K562 (cell line): ENCODE data around the gene ARHGEF10L. TPM values are rescaled to one million over a fixed set of nuclear protein-coding genes. Genes with fewer than 3 reads are reported as not detected.

Experiments
- ATAC-seq: fragments of 200-7000 bp; cut with Tn5 transposase; 3 replicates; pipeline ENCODE4 v1.9.1; 2020; ENCODE audit warnings: moderate library complexity
- BruUV-seq: library from RNA; stranded (reverse); fragments of 400-500 nt; replicated peaks from 2 replicates; lab custom pipeline; 2021; lab: Mats Ljungman, UMichigan
- CTCF ChIA-PET: fragments of 300-600 bp; formaldehyde crosslinking; extraction: SDS; loops from one replicate; lab custom pipeline; 2021; ENCODE audit warnings: low intra/inter-chr PET ratio; lab: Yijun Ruan, JAX
- POLR2A ChIA-PET: fragments of 300-600, 350-650 bp; sonication (Branson Sonifier 250); formaldehyde crosslinking; extraction: SDS; loops from one replicate; lab custom pipeline; 2021; ENCODE audit warnings: antibody characterized with exemption, inconsistent platforms; lab: Yijun Ruan, JAX
- DNase-seq, 4 experiments: peaks; one replicate each; pipeline versions ENCODE4 v3.0.0 to v3.0.0-alpha.2; 2011 to 2018; ENCODE audit warnings: low spot score in 3 of 4, mixed read lengths in 3 of 4; ENCODE audit errors: extremely low read depth in 1 of 4
- FAIRE-seq: peaks from 2 replicates; lab custom pipeline; 2011; peaks lifted over from hg19 to GRCh38; lab: Jason Lieb, UNC
- H2AFZ ChIP-seq: 2 replicates; pipeline ENCODE4 v1.6.0; 2011; ENCODE audit warnings: low read depth, low read length, control low read depth, inconsistent platforms
- H3K27ac ChIP-seq: fragments of 200-600 bp; 3 replicates; pipeline ENCODE4 v1.8.0; 2011; ENCODE audit warnings: low read depth, mild to moderate bottlenecking, control low read depth, inconsistent platforms, low read length, moderate library complexity, mixed read lengths; ENCODE audit errors: extremely low read depth
- H3K27me3 ChIP-seq, 2 experiments: fragments of 300-600 bp in 1 of 2; 2 replicates in 1 of 2; 3 replicates in 1 of 2; pipeline versions ENCODE4 v1.6.0 to v1.8.0; 2011; ENCODE audit warnings: inconsistent platforms in 2 of 2, low read length in 2 of 2, mild to moderate bottlenecking in 1 of 2, mixed read lengths in 1 of 2, moderate library complexity in 1 of 2; ENCODE audit not compliant: control insufficient read depth in 2 of 2, insufficient read depth in 2 of 2
- H3K36me3 ChIP-seq: fragments of 300-600 bp; 3 replicates; pipeline ENCODE4 v1.8.0; 2011; ENCODE audit warnings: mild to moderate bottlenecking, low read length, inconsistent platforms; ENCODE audit not compliant: control insufficient read depth, insufficient read depth
- H3K4me1 ChIP-seq, 2 experiments: fragments of 200-600 bp in 1 of 2; replicated peaks in 1 of 2; 2 replicates in 1 of 2; 3 replicates in 1 of 2; pipeline versions ENCODE4 v1.5.1 to v1.8.0; 2011; ENCODE audit warnings: inconsistent platforms in 2 of 2, low read length in 2 of 2, mild to moderate bottlenecking in 1 of 2, mixed read lengths in 1 of 2, moderate library complexity in 1 of 2; ENCODE audit not compliant: control insufficient read depth in 2 of 2, insufficient read depth in 2 of 2
- H3K4me2 ChIP-seq: 2 replicates; pipeline ENCODE4 v1.6.1; 2011; ENCODE audit warnings: low read length, control low read depth, inconsistent platforms, mixed read lengths; ENCODE audit not compliant: insufficient read depth
- H3K4me3 ChIP-seq: fragments of 200-600 bp; sonication (generic), shearing (Covaris generic); 2 replicates; pipeline ENCODE4 v1.5.1; 2016; ENCODE audit warnings: control low read depth, inconsistent platforms
- H3K79me2 ChIP-seq: fragments of 200-600 bp; 3 replicates; pipeline ENCODE4 v1.8.0; 2011; ENCODE audit warnings: low read length, inconsistent platforms; ENCODE audit not compliant: control insufficient read depth, insufficient read depth
- H3K9ac ChIP-seq, 2 experiments: 2 replicates each; pipeline versions ENCODE4 v1.6.0 to v1.6.1; 2011; ENCODE audit warnings: low read depth in 2 of 2, low read length in 2 of 2, control low read depth in 1 of 2, inconsistent platforms in 1 of 2, mild to moderate bottlenecking in 1 of 2, mixed read lengths in 1 of 2; ENCODE audit not compliant: insufficient read depth in 1 of 2
- H3K9me1 ChIP-seq: one replicate; pipeline ENCODE4 v1.6.0; 2011; ENCODE audit warnings: inconsistent platforms, mild to moderate bottlenecking, low read length, moderate library complexity; ENCODE audit not compliant: control insufficient read depth, insufficient read depth
- H3K9me3 ChIP-seq: replicated peaks from 2 replicates; pipeline ENCODE4 v1.5.1; 2011; ENCODE audit warnings: low read depth, low read length, inconsistent platforms; ENCODE audit not compliant: control insufficient read depth, insufficient read depth
- H4K20me1 ChIP-seq: replicated peaks from 2 replicates; pipeline ENCODE4 v1.6.1; 2011; ENCODE audit warnings: low read length, inconsistent platforms, mixed read lengths; ENCODE audit not compliant: control insufficient read depth, insufficient read depth
- CREB1 ChIP-seq, 2 experiments: sonication (generic) in 1 of 2; formaldehyde crosslinking in 1 of 2; IDR thresholded peaks; 2 replicates each; pipeline versions ENCODE4 v1.6.1 to v1.8.0; 2012 to 2022; ENCODE audit warnings: inconsistent platforms in 1 of 2, mild to moderate bottlenecking in 1 of 2, missing genetic modification reagents in 1 of 2, moderate library complexity in 1 of 2
- KLF10 ChIP-seq: fragments of 250-450 bp; sonication (Bioruptor Pico); IDR thresholded peaks from 2 replicates; pipeline ENCODE4 v1.6.1; 2021; ENCODE audit warnings: matching md5 sums
- ZNF146 ChIP-seq: IDR thresholded peaks from one replicate; pipeline ENCODE4 v1.6.1; 2018; ENCODE audit warnings: missing compliant biosample characterization; ENCODE audit not compliant: unreplicated experiment
- ZNF780A ChIP-seq: fragments of 250-450 bp; sonication (Bioruptor Pico); IDR thresholded peaks from 2 replicates; pipeline ENCODE4 v1.5.0; 2021; ENCODE audit warnings: mild to moderate bottlenecking
- WGBS: fragments of 100-300 bp; shearing (Covaris generic); methylation state at CpG from one replicate; pipeline ENCODE4 v1.1.6; 2016; ENCODE audit warnings: low coverage, mixed read lengths; ENCODE audit not compliant: insufficient coverage; ENCODE audit errors: missing lambda C conversion rate; 5-methylcytosine and 5-hydroxymethylcytosine counted together
- in situ Hi-C: fragments of 300-500 bp; cut with MboI; formaldehyde crosslinking; loops from 4 replicates; pipeline ENCODE4 v1.15.0; 2018; ENCODE audit warnings: inconsistent platforms, mixed read lengths
- intact Hi-C: fragments of 100-400 bp; cut with micrococcal nuclease; formaldehyde crosslinking; loops from 2 replicates; pipeline ENCODE4 v1.14.2; 2022
- polyA plus RNA-seq, 8 experiments: library from polyadenylated mRNA; depleted of rRNA in 4 of 8; stranded (reverse) in 5 of 8; unstranded in 3 of 8; fragments of >200 nt; fragmentation: Nextera tagmentation in 2 of 8; fragmentation: Illumina TruSeq in 1 of 8; extraction: Ambion mirVana in 2 of 8; extraction: Trizol in 1 of 8; gene quantifications; 2 replicates each; pipeline versions ENCODE4 v1.2.1 to v1.2.3, GENCODE V29; 2011 to 2014; ENCODE audit warnings: inconsistent platforms in 1 of 8, missing spikeins in 1 of 8
- total RNA-seq, 7 experiments: library from RNA; depleted of rRNA in 6 of 7; stranded (reverse); fragments of >200 nt in 6 of 7; fragmentation: Illumina TruSeq in 2 of 7; extraction: Trizol in 2 of 7; gene quantifications; 2 replicates each; pipeline versions ENCODE4 v1.2.1 to v1.2.3, GENCODE V29; 2011 to 2021; ENCODE audit warnings: low replicate concordance in 1 of 7
- TF ChIP-seq, protein P1 (sequence below): fragments of 450-650 bp; IDR thresholded peaks from 2 replicates; pipeline ENCODE4 v1.7.1; 2018; ENCODE audit warnings: mild to moderate bottlenecking, low read depth; ENCODE audit not compliant: partially characterized antibody

Gene ARHGEF10L
- total and polyA plus RNA-seq, 9 of the 15 experiments (the other 6 are each of a cell fraction or from before 2014, with no cell fraction given), result 0.09 to 0.13 TPM; not detected in 7

DNA sequence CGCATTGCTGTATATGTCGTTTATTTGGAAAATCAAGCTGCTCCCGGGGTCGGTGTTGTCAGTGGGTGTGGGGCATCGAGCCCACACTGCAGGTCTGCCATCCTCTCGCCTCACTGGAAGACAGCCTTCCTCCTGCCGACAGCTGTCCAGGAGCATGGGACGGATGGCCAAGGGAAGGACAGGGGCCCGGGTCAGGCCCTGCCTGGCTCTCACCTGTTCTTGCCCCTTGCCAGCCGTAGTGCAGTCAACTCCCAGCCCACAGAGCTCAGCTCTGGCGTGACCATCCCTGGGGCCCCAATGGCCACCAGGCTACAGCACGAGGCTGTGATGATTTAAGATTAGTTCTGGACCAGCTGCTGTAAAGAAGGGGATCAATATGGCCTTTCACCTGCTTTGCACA, 128.7 kb downstream of the ARHGEF10L start:
- CTCF ChIA-PET, result no interaction called here
- DNase-seq, result no peak
- 2% methylated on average over 12 of the region's 12 CpGs for WGBS
- TF ChIP-seq ZNF146 (CRISPR knock-in tag) (no peak), CREB1 (IDR thresholded peaks at IDR 0.05) (no peak), CREB1 (CRISPR knock-in tag; IDR thresholded peaks at IDR 0.05) (no peak), KLF10 (CRISPR knock-in tag) (no peak), ZNF780A (no peak)
- TF ChIP-seq, protein P1, sequence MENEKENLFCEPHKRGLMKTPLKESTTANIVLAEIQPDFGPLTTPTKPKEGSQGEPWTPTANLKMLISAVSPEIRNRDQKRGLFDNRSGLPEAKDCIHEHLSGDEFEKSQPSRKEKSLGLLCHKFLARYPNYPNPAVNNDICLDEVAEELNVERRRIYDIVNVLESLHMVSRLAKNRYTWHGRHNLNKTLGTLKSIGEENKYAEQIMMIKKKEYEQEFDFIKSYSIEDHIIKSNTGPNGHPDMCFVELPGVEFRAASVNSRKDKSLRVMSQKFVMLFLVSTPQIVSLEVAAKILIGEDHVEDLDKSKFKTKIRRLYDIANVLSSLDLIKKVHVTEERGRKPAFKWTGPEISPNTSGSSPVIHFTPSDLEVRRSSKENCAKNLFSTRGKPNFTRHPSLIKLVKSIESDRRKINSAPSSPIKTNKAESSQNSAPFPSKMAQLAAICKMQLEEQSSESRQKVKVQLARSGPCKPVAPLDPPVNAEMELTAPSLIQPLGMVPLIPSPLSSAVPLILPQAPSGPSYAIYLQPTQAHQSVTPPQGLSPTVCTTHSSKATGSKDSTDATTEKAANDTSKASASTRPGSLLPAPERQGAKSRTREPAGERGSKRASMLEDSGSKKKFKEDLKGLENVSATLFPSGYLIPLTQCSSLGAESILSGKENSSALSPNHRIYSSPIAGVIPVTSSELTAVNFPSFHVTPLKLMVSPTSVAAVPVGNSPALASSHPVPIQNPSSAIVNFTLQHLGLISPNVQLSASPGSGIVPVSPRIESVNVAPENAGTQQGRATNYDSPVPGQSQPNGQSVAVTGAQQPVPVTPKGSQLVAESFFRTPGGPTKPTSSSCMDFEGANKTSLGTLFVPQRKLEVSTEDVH, result no peak
- TF ChIP-seq, all 486 proteins: peak for 0
- Histone ChIP-seq H3K27me3 (peaks cover 17 to 51% of the 10 kb centered on the region in 2 experiments), H3K4me1 (peaks cover 0 to 4% of the 10 kb centered on the region in 2 experiments; a peak in 1 of 5 replicates), H3K79me2 (no peaks in the 10 kb centered on the region), H3K27ac (no peak overlapping the region), H3K4me2 (no peak overlapping the region), H4K20me1 (peaks cover 11% of the 10 kb centered on the region; the same call in 1 of the 2 replicates), H3K9me3 (no peaks in the 10 kb centered on the region), H3K9me1 (peaks cover 3% of the 10 kb centered on the region), H3K4me3 (no peak overlapping the region), H3K9ac (no peak overlapping the region), H2AFZ (no peak overlapping the region), H3K36me3 (no peaks in the 10 kb centered on the region)
- POLR2A ChIA-PET, result interaction anchor here (0.7 to 0.8 kb wide), 2 partner anchors 10 to 18 kb away, joined by 3 to 4 read pairs; no protein-coding TSS in a partner anchor
- FAIRE-seq (no peak), ATAC-seq (no peak)
- no TSS peak for BruUV-seq
- intact Hi-C loops (loop anchor here (10.0 kb wide), 1 partner anchor 437 kb away; the partner anchor contains the start of gene IGSF21), in situ Hi-C loops (loop anchor here (10.0 kb wide), 2 partner anchors 157 to 907 kb away; no protein-coding TSS in a partner anchor)
